22Rv1 (cell line): ENCODE results near the gene TMEM106C.

Source experiments
- ZFX ChIP-seq: fragments of 450-650 bp; IDR thresholded peaks from 2 replicates; pipeline ENCODE4 v1.6.1; 2017; ENCODE audit warnings: antibody characterized with exemption, borderline replicate concordance
- TF ChIP-seq, protein P1 (sequence below): fragments of 450-650 bp; IDR thresholded peaks from 2 replicates; pipeline ENCODE4 v1.5.1; 2017; ENCODE audit warnings: mild to moderate bottlenecking

DNA sequence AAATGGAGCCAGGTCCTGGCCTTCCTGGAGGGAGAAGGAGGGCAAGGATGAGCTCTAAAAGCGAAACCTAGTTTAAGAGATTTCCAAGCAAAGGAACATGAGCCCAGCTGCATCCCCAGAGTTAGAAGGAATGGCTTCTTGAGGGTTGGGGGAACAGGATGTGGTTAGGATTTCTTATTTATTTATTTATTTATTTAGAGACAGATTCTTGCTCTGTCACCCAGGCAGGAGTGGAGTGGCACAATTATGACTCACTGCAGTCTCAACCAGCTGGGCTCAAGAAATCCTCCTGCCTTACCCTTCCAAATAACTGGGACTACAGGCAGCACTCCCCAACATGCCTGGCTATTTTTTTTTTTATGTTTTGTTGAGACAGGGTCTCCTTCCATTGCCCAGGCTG is 25.3 kb upstream of the TMEM106C start:
- TF ChIP-seq, protein P1, sequence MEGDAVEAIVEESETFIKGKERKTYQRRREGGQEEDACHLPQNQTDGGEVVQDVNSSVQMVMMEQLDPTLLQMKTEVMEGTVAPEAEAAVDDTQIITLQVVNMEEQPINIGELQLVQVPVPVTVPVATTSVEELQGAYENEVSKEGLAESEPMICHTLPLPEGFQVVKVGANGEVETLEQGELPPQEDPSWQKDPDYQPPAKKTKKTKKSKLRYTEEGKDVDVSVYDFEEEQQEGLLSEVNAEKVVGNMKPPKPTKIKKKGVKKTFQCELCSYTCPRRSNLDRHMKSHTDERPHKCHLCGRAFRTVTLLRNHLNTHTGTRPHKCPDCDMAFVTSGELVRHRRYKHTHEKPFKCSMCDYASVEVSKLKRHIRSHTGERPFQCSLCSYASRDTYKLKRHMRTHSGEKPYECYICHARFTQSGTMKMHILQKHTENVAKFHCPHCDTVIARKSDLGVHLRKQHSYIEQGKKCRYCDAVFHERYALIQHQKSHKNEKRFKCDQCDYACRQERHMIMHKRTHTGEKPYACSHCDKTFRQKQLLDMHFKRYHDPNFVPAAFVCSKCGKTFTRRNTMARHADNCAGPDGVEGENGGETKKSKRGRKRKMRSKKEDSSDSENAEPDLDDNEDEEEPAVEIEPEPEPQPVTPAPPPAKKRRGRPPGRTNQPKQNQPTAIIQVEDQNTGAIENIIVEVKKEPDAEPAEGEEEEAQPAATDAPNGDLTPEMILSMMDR = no peak
- TF ChIP-seq ZFX = no peak
